G401 (cell line): ENCODE results near the gene RAB5B. TPM values are rescaled to one million over a fixed set of nuclear protein-coding genes. Genes with fewer than 3 reads are reported as not detected.
"Not testable (repeated sequence)": the region's sequence is repeated elsewhere in the genome, so short reads cannot be mapped to it uniquely, and the experiment has no call there.

Source experiments
- DNase-seq: peaks from one replicate; pipeline ENCODE4 v3.0.0-alpha.2; 2015; ENCODE audit warnings: low spot score
- in situ Hi-C: cut with HindIII; loops from 2 replicates; pipeline ENCODE4 v1.10.0; 2016; ENCODE audit warnings: low sequenced_read_pairs, mixed read lengths
- total RNA-seq: library from RNA; depleted of rRNA; stranded (reverse); fragments of >200 nt; shearing (Covaris generic); gene quantifications from 2 replicates; pipeline ENCODE4 v1.2.3, GENCODE V29; 2014; rRNA removed

The RAB5B gene
- total RNA-seq, 1 experiment from 2014 or later = 22.1 TPM

DNA sequence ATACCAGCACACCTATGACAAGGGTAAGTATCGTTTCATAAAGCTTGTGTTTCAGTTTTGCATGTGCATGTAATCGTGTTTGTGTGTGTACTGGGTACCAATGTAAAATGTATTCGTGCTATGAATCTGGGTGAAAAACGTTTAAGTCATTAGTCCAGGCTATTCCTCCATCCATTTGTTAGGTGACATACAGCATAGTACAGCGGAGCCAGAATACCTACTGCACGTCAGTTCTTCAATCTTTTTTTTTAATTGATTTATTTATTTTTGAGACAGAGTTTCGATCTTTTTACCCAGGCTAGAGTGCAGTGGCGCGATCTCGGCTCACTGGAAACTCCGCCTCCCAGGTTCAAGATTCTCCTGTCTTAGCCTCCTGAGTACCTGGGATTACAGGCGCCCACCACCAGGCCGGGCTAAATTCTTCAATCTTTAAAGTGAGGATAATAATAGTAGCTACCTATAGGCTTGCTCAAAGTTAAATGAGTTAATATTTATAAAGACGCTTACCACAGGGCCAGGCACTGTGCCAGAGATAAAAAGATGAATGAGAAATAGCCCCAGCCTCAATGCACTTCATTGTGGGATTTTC is 67.2 kb downstream of the RAB5B start:
- no peak for DNase-seq

DNA sequence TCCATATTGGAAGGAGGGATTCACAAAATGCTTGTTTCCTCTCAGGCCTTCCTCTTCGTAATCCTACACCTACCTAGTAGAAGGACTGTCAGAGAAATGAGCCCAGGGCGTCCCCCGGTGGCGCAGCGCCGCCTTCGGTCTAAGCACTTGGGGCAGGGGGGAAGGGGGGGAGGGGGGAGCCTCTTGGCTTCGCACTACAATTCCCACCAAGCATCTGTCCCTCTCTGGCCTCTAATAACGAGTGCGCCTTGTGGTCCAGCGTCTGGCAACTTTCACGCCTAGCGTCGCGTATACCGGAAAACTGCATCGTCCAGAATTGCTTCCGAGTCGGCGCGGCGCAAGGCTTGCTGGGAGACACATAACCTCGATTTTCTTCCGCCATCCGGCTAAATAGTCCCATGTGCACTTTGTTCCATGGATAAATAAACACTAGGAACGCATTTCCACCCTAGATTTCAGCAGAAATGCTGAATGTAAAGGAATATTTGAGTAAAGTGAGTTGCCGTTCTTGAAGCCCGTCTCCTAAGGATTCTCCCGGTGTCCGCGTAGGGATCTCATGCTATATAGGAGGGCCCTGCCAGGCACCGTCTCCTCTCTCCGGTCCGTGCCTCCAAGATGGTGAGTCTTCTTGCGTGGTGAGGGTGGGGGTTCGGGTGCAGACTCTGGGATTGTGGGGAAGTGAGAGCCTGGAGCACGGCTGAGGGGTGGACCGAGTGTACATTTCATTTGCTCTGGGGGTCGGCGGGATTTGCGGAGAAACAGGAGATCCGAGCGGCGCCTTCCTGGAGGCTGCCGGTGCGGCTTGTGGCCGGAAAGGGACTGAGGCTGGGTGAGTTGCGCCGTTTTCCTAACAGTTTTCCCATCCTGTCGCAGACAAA is 67.9 kb downstream of the RAB5B start, which contains the start of gene RPS26:
Gene RPS26 (plus strand): TSS at position 367 of the 878 bp plus-strand sequence. CDS start 249 bp downstream, at position 616.
- in situ Hi-C loops = no loop called here

More for the DNA sequence above, 67.2 kb downstream of the RAB5B start:
- in situ Hi-C loops = no loop called here

DNA sequence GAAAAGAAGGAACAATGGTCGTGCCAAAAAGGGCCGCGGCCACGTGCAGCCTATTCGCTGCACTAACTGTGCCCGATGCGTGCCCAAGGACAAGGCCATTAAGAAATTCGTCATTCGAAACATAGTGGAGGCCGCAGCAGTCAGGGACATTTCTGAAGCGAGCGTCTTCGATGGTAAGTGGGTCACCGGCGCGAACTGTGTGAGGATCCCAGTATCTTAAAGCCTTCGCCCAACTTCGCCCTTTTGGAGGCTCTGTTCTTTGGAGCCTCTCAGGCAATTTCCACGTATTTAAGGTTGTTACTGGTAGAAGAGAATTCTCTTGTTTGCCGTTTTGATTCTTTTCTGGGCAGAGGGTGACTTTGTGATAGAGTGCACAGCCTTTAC is 68.5 kb downstream of the RAB5B start:
- in situ Hi-C loops, DNase-seq: not testable (repeated sequence)

More for the DNA sequence above, 67.9 kb downstream of the RAB5B start, which contains the start of gene RPS26:
- peak; percentile 97 for DNase-seq

DNA sequence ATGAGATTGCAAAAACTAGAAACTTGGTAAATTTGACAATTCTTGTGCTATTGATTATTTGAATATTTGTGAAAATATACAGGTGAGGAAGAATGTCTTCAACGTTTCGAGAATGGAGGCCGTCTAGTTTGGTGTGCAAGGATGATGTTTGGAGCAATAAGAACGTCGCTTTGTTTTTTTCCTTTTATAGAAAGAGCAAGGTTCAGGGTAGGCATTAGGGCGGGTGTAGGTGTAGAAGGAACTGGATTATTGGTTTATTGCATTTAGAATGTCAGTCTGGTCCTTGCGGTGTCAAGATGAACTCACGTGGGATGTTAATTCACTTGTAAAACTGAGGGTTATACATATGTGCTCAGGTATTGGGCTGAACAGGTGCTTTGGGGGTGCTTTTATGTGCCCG is 69.0 kb downstream of the RAB5B start:
- in situ Hi-C loops = no loop called here
- no peak for DNase-seq

Other genes with a start within 250 kb of the RAB5B start
- 897 and 1,131 TPM in 2 replicates for gene CD63, start 245.1 kb upstream of the RAB5B start, total RNA-seq
- 16.2 and 29.2 TPM in 2 replicates for gene GDF11, start 231.0 kb upstream of the RAB5B start, total RNA-seq
- 248 and 272 TPM in 2 replicates for gene SARNP, start 156.4 kb upstream of the RAB5B start, total RNA-seq
- 27.8 and 51.5 TPM in 2 replicates for gene ORMDL2, start 156.0 kb upstream of the RAB5B start, total RNA-seq
- gene DNAJC14, start 144.5 kb upstream of the RAB5B start, total RNA-seq = 17.3 and 33.2 TPM in 2 replicates
- 0.98 and 1.8 TPM in 2 replicates for gene MMP19, start 131.1 kb upstream of the RAB5B start, total RNA-seq
- 93.9 and 119 TPM in 2 replicates for gene PYM1, start 46.2 kb upstream of the RAB5B start, total RNA-seq
- 3.6 and 9.7 TPM in 2 replicates for gene DGKA, start 42.9 kb upstream of the RAB5B start, total RNA-seq
- gene PMEL, start 8.0 kb upstream of the RAB5B start, total RNA-seq = 22.2 and 27.9 TPM in 2 replicates
- gene CDK2, start 7.2 kb upstream of the RAB5B start, total RNA-seq = 44.7 and 52.3 TPM in 2 replicates
- 39.8 and 50.2 TPM in 2 replicates for gene SUOX, start 23.2 kb downstream of the RAB5B start, total RNA-seq
- 0.54 and 4.4 TPM in 2 replicates for gene IKZF4, start 47.0 kb downstream of the RAB5B start, total RNA-seq
- gene RPS26, start 67.8 kb downstream of the RAB5B start, total RNA-seq = 1,383 and 1,581 TPM in 2 replicates
- gene ERBB3, start 106.1 kb downstream of the RAB5B start, total RNA-seq = 4.3 and 17.4 TPM in 2 replicates
- gene PA2G4, start 130.5 kb downstream of the RAB5B start, total RNA-seq = 357 and 451 TPM in 2 replicates
- gene RPL41, start 142.6 kb downstream of the RAB5B start, total RNA-seq = 3,225 and 5,126 TPM in 2 replicates
- gene ZC3H10, start 144.2 kb downstream of the RAB5B start, total RNA-seq = 2.9 and 3.3 TPM in 2 replicates
- 108 and 114 TPM in 2 replicates for gene ESYT1, start 154.2 kb downstream of the RAB5B start, total RNA-seq
- 115 and 166 TPM in 2 replicates for gene MYL6B, start 178.5 kb downstream of the RAB5B start, total RNA-seq
- gene MYL6, start 184.3 kb downstream of the RAB5B start, total RNA-seq = 1,669 and 1,953 TPM in 2 replicates
- 10.5 and 18.4 TPM in 2 replicates for gene SMARCC2, start 215.4 kb downstream of the RAB5B start, total RNA-seq
- gene RNF41, start 247.8 kb downstream of the RAB5B start, total RNA-seq = 66.6 and 71.6 TPM in 2 replicates